Sigmoid colon (tissue), 4 donors: Measurements from ENCODE around the gene ZNF664.

Experiments
- CTCF ChIP-seq, 4 experiments: fragments of 450-650 bp in 3 of 4; fragments of 200-600 bp in 1 of 4; IDR thresholded peaks; one replicate each; pipeline ENCODE4 v1.5.1; 2016 to 2019; ENCODE audit warnings: antibody characterized with exemption in 4 of 4, mild to moderate bottlenecking in 3 of 4, moderate library complexity in 2 of 4
- POLR2AphosphoS5 ChIP-seq, 4 donors: sonication (generic); formaldehyde crosslinking; IDR thresholded peaks; one replicate each; pipeline ENCODE4 v1.6.1; 2017; ENCODE audit warnings: antibody characterized with exemption in 4 of 4

GRCh38 chr12:123973552-123974341 lies 732 bp downstream of the ZNF664 start:
- TF ChIP-seq CTCF (IDR thresholded peaks at IDR 0.05) (no peak), POLR2AphosphoS5 (IDR thresholded peaks at IDR 0.05) (no peak)
